ENCODE results near the gene PTF1A.

PTF1A gene, protein sequence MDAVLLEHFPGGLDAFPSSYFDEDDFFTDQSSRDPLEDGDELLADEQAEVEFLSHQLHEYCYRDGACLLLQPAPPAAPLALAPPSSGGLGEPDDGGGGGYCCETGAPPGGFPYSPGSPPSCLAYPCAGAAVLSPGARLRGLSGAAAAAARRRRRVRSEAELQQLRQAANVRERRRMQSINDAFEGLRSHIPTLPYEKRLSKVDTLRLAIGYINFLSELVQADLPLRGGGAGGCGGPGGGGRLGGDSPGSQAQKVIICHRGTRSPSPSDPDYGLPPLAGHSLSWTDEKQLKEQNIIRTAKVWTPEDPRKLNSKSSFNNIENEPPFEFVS

DNA sequence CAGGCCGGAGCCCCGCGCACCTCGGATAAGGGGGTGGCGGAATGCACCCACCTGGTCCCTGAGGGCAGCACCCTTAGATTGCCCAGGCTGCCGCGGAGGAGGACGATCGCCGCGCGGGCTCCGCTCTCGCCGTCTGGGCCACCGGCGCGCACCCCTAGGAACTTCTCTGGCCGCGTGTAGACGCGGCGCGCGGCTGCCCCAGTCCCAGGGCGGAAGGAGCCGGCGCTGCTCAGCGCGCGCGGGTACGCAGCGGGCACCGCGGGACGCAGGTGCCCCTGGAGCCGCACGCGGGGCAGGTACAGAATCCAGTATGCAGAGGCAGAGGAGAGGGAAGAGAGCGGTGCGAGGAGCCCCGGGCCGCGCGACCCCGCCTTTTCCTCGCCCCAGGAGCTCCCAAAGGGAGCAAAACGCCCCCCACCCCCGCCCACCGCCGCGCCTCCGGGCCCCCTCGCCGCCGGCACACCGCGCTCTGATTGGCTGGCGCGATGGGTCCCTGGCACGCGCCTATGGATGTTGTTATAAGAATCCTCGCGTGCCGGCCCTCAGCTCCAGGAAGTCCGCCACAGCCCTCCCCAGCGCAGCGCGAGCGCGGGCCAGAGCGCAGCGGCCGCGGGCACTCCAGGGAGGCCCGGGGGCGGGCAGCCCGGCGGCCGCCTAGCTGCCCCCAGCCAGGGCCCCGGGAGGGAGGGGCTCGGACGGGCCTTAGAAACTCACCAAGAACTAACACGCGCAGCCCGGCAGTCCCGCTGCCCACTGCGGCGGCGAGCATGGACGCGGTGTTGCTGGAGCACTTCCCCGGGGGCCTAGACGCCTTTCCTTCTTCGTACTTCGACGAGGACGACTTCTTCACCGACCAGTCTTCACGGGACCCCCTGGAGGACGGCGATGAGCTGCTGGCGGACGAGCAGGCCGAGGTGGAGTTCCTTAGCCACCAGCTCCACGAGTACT lies at the start of gene PTF1A:
Gene PTF1A, plus strand, starts transcription at position 549 of the 948 bp plus-strand sequence. Its CDS starts 219 bp downstream, at position 768.
- DNase-seq = no peak

DNA sequence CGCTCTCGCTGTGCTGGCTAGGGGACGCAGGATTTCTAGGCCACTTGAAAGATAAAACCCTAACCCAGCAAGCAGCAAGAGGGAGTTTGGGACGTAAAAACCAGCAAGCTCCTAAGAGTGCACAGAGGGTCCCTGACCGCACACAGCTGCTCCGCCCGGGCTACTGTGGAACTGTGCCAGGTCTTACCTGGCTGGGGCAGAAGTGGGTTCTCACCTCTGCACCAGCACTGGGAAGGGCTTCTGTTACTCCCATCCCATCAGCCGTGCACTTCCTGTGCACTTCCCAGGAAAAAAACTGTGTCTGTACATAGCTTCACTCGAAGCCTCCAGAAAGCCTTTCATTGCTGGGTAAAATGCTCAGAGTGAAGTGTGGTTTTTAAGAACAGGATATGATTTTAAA lies 45.9 kb upstream of the PTF1A start:
- no peak for DNase-seq

DNA sequence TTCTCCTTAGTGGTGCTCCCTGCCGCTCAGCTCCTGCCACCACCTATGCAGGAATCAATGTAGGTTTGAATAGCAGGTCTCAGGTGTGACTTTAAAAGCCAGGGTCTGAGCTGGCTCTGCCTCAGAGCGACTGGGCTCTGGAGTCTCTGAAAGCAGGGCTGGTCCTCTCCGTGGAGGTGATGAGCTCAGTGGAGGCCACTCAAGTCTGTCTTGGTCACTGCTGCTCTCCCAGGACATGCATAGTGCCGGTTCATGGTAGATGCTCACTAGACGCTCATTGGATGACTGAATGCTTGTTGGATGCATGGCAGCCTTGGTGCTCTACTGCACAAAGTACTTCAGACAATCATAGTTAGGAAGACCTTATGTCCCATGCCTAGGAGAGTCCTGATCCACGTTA lies 45.1 kb upstream of the PTF1A start:
- no peak for DNase-seq

DNA sequence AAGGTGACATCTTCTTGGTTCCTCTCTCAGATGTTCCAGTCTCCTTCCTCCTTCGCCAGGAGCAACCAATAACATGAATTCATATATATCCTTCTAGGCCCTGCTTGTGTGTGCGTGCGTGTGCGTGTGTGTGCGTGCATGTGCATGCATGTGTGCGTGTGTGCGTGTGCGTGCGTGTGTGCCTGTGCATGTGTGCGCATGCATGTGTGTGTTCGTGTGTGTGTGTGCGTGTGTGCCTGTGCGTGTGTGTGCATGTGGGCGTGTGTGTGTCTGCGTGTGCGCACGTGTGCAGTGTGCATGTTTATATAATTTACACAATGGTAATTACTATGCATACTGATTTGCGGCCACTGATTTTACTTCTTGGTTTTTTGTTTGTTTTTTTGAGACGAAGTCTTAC lies 43.9 kb upstream of the PTF1A start:
- no peak for DNase-seq

DNA sequence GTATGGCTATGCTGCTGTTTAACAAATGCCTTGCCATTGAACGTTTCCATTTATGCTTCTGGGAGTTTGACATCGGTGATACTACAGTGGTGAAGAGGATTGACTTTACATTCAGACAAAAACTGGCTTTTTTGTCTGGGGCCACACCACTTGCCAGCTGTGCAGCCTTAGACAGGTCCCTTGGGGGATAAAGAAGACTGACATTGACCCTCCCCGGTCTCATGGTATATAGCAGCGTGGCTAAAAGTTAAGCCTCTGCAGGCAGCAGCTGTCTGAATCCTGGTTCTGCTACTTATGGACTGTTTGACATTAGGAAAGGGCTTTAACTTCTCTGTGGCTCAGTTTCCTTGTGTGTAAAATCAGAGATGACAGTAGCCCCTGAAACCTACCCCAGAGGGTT lies 42.0 kb upstream of the PTF1A start:
- DNase-seq = no peak

DNA sequence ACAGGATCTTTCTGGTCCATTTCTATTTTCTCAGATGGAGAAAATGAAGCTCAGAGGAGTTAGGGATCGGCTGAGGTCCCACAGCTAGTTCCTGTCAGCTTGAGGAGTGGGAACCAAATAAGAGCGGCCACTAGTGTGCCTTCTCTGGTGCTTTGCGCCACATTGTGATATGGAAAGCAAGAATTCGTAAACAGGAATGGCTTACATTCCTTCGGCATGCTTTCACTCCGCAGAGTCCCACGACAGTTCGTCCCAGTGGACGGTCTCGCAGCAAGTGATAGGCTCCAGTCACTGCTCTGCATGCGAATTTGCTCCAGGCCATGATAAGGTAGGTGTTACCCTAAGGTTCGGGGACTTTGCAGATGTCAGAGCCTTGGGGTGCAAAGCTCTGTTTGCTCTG lies 41.5 kb upstream of the PTF1A start:
- DNase-seq = no peak

DNA sequence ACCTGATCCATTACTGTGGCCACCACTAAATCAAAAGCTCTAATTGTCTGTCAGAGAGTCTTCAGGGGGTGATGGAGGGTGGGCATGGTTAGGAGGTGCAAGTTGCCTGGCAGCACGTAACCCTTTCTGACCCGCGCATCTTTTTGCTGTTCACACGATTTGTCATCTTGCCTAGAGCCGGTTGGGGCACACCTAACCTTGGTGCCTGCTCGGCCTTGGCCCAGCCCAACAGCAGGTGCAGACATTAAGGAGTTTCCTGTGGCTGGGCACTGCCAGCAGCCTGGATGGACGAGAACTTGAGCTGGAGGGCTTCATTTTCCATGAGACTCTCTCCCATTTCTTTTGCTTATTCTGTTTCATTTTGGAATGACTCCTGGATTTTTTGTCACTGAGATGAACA lies 41.0 kb upstream of the PTF1A start:
- DNase-seq = no peak

DNA sequence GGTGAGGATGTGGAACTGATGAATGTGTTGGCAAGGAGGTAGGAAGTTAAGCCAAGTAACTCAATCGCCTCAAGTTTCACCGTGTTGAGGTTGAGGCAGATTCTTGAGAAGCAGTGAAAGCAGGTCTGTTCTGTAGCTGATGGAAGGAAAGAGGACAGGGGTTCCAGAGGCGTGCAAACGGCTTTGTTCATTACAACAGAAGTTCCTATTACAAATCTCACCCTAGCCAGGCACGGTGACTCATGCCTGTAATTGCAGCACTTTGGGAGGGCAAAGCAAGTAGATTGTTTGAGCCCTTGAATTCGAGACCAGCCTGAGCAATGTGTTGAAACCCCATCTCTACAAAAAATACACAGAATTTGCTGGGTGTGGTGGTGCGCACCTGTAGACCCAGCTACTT lies 36.9 kb upstream of the PTF1A start:
- DNase-seq = no peak

DNA sequence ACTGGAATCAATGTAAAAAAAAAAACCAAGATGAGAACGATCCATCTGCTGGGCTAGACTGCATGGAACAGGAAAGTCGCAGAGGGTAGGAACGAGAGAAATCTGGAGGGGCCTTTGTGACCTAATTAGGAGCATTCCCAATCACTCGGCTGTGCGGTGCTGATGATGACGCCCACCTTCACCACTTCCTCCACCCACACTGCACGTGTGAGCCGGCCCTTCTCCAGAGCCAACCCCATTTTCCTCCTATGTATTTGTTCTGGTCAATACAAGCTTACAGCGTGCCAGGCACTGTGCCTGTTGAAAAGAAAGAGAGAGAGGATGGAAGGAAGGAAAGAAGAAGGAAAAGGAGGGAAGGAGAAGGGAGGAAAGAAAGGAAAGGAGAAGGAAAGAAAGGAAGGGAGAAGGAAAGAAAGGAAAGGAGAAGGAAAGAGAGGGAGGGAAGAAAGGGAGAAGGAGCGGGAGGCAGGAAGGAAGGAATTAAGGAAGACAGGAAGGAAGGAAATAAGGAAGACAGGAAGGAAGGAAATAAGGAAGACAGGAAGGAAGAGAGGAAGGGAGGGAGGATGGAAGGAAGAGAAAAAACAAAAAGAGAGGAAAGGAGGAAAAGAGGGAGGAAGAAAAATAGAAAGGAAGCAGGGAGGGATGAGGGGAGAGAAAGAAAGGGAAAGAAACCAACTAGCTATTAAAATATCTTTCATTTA lies 35.5 kb upstream of the PTF1A start:
- DNase-seq = no peak

DNA sequence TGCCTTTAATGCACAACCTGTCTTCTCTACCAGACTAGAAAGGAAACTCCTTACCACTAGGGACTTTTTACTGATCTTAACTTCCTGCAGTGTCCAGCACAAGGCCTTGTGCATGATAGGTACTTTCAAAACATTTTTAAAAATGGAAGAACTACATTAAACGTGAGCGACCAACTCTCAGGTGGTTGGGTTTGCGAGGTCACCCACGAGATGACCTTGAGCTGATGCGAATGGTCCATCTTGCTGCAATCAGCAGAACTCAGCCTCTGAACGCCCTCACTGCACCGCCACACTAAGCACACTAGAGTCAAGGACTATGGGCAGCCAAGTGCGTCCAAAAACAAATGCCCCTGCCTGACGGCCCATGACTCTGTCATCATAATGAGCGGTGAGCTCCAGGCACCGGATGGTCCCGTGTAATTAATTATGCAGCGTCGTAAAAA lies 34.9 kb upstream of the PTF1A start:
- DNase-seq = no peak

DNA sequence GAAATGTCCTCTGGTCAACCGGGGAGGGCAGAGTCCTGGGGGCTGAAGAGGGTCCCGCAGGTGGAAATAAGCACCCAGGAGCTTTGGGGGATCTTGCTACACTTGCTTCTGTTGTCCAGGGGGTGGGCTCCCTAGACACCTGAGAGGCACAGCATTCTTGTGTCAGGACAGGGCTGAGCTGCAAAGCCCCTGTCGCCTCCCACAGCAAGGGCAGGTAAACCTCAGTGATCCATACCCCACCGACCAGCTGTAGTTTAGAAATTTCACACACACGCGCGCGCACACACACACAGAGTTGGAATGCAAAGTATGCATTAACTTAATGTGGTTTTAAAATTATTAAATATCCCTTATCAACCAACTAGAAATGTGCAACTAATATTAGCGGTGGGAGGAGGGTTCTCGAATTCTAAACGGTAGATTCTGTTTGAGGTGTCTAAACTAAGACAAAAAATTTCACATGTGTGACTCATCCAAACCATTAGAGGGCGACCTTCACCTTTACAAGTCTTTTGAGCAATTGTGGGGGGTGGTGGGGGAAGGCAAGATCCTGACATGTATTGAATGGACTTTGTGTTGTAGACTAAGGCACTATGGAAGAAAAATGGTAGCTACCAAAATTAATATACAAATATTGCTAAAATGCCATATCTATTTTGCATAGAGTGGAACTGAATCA lies 34.3 kb upstream of the PTF1A start:
- DNase-seq = no peak

DNA sequence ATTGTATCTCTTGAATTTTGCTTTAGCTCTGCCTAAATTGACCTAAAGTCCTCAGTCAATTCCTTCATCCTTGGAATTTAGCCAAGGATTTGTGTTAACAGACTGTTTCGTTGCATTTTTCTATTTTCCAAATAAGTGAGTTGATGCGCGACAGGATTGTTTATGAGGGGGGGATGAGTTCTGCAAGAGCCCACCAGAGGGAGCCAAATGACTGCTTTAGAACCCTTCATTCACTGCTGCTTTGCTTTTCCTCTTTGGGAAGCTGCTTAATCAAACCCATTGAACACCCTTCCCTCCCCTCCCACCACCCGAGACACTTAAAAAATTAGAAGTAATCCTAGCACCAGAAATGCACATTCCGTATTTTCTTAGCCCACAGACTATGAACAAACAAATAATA lies 33.7 kb upstream of the PTF1A start:
- peak; percentile 35 for DNase-seq

DNA sequence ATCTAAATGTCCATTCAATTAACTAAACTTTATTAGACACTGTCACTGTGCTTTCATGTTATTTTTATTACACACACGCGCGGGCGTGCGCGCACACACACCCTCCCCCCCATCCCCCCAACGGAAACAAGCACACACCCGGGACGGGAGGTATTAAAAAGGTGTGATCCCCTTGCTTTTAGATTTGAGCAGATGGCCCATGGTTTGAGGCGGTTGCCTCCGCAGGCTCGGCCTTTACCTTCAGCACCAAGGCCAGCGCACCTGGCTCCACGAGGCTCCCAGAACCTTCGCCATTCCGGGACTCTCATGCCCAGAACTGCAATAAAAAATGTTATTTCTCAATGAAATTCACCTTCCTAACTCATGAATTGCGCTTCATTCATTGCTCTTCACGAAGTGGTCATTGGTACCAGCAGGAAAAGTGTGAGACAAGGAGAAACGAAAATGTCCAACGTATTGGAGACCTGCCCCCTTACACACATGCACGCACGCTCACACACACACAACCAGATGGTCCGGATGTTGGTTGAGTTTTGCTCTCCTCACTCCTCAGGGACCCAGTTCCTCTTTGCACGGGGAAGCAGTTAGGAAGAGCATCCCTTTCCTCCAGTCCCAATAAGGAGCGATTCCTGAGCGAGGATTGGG lies 20.8 kb upstream of the PTF1A start:
- no peak for DNase-seq

DNA sequence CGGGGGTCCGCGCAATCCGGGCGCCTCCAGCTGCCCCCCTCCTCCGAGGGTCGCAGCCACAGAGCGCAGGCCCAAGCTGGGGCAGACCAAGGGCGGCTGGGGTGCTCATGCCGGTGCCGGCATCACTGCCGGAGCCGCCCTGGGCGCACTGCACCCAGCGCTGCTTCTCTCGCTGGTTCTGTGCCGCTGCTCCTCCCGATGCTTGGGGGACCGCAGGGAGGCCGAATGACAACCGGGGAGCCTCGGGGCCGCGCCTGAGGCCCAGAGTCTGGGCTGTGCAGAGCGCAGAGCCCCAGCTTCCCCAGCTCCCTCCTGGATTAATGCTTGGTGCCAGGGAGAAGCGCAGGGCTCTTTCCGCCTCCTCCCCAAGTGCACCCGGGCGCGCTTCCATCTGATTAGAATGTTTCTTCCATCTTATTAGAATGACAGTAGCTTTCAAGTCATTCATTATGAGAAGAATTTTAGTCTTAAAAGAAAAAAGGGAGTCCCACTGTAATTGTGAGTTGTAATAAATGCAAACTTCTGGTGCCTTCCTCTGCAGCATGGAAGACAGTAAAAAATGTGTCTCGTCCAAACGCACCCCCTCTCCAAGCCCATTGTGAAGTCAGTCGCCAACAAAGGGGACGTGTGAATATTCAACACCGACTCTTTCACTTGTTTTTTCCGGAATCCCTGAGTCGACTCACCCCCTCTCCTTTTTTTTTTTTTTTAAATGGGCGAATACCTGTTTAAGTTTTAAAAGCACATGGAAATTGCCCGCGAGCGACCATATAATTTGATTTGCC lies 19.5 kb upstream of the PTF1A start:
- DNase-seq = no peak

DNA sequence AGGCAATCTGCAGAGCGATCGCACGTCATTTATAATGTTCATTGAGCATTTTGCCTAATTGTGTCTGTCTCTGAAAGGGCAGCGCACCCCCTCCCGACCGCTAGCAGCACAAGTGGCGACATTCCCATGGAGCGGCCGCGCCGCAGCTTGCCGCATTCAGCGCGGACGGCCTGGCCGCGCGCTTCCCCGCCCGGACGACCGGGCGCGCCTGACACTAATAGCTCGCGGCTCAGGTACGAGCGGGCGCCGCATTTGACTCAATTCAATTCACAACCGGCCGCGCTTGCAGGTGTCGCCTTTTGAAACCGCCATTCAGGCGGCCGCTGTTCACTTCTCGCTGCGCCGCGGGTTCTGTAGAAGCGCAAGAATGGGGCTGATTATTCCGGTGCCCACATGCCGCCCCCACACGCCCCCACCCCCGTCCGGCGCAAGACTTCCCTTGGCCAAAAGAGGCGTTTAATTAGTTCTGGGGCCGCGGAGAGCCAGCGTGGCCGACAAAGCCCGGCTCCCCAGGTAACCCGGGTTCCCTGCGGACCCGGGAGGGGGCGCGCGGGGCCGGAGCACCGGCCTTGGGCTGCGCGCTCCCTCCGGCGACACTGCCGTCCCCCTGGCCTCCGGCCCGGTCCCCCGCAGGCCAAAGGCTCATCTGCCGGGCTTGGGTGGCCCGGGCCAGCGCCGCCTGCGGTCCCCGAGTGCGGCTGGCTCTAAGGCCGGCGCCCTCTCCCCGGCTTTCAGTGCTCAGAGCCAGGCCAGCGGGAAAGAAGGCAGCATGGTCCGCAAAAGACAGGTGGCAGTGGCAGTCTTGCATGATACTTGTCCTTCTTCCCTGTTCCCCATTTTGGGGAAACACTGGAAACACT lies 18.7 kb upstream of the PTF1A start:
- no peak for DNase-seq

DNA sequence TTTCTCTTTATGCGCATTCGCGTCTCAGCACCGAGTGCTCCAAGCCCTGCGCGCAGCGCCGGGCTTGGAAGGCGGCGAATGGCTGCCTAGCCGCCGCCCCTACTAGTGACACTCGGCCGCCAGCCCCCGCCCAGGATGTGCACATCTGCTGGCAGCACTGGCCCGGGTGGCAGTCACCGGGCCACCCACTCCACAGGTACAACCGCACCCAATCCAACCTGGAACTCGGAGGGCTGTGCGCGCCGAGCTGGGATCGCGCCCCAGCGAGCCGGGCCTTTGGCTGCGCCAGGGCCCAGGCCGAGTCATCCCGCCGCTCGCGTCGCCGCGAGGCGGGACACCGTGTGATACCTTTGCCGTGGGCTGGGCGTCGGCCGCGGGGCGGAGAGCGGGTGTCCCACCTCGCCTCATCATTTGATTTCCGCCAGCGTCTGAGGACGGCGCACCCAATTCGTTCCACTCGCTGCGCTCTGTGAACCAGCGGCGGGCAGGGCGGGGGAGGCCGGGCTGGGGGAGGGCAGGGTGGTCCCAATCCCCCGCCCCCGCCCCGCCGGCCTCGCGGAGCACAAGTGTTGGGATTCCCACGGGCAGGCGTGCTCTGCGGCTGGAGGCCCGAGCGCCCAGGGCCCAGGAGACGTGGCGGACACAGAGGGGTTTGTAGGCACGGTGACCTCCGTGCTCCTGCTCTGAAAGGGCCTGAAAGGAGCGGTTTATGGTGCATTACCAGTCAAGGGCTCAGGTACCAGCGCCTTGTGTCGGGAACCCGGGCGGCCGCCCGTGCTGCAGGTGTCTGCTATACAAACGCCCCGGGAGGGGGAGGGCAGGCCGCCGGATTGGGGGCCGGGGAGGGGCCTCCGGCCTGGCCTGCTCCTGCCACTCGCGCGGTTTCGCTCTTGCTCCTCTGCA lies 17.8 kb upstream of the PTF1A start:
- no peak for DNase-seq

DNA sequence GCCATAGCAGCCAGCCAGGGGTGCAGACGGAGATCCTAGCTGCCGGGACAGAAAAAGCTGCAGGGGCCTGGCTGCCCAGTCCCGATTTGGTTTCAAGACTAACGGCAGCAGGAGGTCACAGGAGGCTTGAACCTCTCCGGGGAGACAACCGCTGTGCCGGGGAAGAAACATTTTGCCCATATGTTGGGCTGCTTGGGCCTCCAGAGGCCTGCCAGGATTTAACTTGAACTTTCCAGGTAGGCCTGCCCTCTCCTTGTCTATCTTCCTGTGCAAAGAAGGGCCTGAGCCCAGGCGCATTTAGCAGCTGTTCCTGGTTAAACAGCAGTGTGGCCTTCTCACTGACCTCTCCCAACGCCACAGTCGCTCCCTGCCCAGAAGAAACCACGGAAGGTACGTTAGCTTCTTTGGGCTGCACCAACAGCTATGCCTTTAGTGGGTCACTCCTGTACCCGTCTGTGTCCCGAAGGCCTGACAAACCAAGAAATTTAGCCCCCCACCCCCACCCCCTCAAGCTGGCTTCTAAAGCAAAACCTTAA lies 17.1 kb upstream of the PTF1A start:
- no peak for DNase-seq

DNA sequence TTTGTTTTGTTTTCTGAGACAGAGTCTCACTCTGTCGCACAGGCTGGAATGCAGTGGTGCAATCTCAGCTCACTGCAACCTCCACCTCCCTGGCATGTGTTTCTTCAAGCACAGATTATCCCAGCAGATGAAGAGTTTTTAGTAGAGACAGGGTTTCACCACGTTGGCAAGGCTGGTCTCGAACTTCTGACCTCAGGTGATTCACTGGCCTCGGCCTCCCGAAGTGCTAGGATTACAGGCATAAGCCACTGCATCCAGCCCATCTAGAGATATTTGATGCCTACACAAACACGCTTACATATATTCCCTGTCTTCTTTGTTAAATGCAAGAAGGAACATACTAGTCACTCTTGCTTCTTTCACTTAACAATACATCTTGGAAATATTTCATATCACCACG lies 5.9 kb upstream of the PTF1A start:
- DNase-seq = no peak

DNA sequence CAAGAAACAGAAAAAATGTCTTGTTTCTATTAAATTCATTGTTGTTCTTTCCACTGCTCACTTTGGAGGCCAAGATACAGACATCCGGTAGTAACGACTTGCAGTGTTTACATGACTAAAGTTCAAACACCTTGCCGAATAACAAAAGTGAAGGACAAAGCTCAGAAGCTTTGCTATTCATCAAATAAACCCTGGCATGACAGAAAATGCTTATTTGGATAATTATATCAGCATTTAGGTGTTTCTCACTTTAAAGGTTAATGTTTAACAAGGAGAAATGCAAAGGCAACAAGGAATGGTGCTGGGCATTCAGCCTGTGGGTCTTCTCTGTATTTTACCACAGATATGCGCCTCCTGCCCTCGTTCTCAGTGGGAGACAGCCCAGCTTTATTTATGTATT lies 5.4 kb upstream of the PTF1A start:
- no peak for DNase-seq

Data from stimulated activated CD4-positive, alpha-beta T cell treated with anti-CD3 and anti-CD28 coated beads, Interleukin-4, amount 100 ng/mL, for 1 hour (primary cell).